Suppressor macrophage treated with lipopolysaccharide for 1 hour (primary cell): ENCODE results near the gene GALNT9.
A peak's percentile ranks its signal among the peaks of the same experiment; 100 is the strongest.
"Not testable (repeated sequence)": the region's sequence is repeated elsewhere in the genome, so short reads cannot be mapped to it uniquely, and the experiment has no call there.

Experiments
- DNase-seq, 3 donors: peaks; one replicate each; pipeline ENCODE4 v3.0.0-alpha.2; 2020 to 2022

GALNT9 gene

GRCh38 chr12:132154941-132155770 is 174.2 kb downstream of the GALNT9 start:
- no peak for DNase-seq

- no peak for DNase-seq
Measured at GRCh38 chr12:132154341-132154761, 175.0 kb downstream of the GALNT9 start.

- peak; percentile 69 to 87 (median 82) for DNase-seq
Measured at GRCh38 chr12:132153501-132154340, 175.7 kb downstream of the GALNT9 start.

- DNase-seq = no peak
Measured at GRCh38 chr12:132152953-132153352, 176.4 kb downstream of the GALNT9 start.

- DNase-seq = no peak
Measured at GRCh38 chr12:132152411-132152821, 177.0 kb downstream of the GALNT9 start.

GRCh38 chr12:132151766-132152410 is 177.5 kb downstream of the GALNT9 start:
- no peak for DNase-seq

- DNase-seq = no peak
Measured at GRCh38 chr12:132151145-132151765, 178.1 kb downstream of the GALNT9 start.

- no peak for DNase-seq
Measured at GRCh38 chr12:132150780-132151144, 178.6 kb downstream of the GALNT9 start.

- not testable (repeated sequence) for DNase-seq
Measured at GRCh38 chr12:132149526-132149925, 179.9 kb downstream of the GALNT9 start.

GRCh38 chr12:132148368-132149045 is 180.9 kb downstream of the GALNT9 start:
- DNase-seq = no peak

GRCh38 chr12:132147423-132148367 is 181.7 kb downstream of the GALNT9 start:
- DNase-seq = no peak

- no peak for DNase-seq
Measured at GRCh38 chr12:132146772-132147422, 182.5 kb downstream of the GALNT9 start.
